Activated CD8-positive, alpha-beta memory T cell treated with anti-CD3 and anti-CD28 coated beads, Interleukin-2, amount 50 U/mL, for 24 hours (primary cell): ENCODE data around the gene FREM2.

Source experiments
- DNase-seq: peaks from one replicate; pipeline ENCODE4 v3.0.0-alpha.2; 2020; ENCODE audit errors: extremely low read depth

Gene FREM2

GRCh38 chr13:38759390-38759789 lies 72.5 kb downstream of the FREM2 start:
- no peak for DNase-seq

DNA sequence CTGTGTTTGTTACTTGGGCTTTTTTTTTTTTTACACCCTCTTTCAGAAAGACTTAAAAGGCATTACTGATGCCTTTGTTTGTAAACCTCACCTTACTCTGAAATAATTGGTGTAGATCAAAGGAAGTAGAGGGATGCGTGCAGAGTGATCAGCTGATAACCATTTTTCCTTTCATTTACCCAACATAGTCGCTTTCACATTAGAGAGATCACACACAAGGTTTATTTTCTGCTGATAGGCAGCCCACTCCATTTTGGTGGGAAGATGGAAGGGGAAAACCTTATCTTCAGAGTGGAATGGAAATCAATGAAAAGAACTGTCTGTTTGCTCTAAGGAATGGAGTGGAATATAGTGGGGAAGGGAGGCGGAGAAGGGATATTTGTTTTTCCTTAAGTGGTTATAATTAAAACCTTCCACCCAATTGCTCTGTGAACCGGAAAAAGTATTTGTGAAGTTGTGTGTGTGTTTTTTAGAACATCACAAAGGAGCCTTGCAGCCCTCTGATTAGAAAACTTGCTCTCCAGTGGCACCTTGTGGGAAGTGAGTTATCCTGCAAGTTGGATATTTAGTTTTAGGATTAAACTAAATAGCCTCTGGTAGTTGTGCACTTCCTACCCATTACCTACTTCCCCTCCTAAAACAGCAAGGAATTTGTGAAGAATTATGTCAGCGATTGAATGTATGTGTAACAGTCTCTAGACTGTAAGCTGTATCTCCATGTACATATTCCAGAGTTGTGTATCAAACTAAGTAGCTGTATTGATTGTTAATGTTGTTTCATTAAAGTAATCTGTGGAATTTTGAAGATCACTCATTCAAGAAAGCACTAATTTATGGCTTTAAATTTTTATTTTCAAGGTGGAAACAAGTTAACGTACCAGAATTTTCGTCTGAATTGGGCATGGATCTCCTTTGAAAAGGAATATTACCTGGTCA lies 76.8 kb downstream of the FREM2 start:
- no peak for DNase-seq

- no peak for DNase-seq
Observed at GRCh38 chr13:38766799-38767198, 79.9 kb downstream of the FREM2 start.

DNA sequence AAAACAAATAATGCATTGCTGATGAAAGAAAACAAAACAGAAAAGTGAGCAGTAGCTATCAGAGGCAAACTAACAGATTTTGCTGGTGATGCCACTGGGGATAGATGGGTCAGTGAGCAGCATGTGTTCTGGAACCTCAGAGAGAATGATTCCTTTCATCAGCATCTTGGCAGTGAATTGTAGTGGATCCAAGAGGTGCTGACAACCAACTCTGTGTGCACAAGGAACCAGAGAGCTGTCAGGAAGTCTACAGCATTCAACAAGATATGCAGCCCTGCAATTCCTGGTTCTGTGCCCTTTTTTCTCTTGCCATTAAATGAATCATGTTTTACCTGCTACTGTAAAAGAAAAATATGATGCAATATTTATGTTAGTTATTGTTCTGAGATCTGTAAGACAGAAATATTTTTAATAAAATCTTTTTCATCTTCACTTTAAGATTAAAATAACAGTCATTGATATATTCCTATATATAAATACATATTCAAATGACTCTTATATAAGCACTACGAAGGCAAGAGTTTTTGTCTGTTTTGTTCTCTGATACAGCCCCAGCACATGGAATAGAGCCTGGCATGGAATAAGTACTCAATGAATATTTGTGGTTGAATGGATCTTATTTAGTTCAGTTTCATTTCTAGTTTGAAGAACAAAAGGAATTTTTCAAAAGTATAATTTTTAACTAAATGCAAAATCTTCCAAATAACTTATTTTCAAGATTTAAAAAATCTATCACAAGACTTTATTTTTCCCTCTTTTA lies 80.8 kb downstream of the FREM2 start:
- DNase-seq: no peak

- no peak for DNase-seq
Observed at GRCh38 chr13:38769526-38769925, 82.6 kb downstream of the FREM2 start.

GRCh38 chr13:38775085-38775484 lies 88.2 kb downstream of the FREM2 start:
- DNase-seq: no peak

GRCh38 chr13:38777347-38778119 lies 90.7 kb downstream of the FREM2 start:
- no peak for DNase-seq

DNA sequence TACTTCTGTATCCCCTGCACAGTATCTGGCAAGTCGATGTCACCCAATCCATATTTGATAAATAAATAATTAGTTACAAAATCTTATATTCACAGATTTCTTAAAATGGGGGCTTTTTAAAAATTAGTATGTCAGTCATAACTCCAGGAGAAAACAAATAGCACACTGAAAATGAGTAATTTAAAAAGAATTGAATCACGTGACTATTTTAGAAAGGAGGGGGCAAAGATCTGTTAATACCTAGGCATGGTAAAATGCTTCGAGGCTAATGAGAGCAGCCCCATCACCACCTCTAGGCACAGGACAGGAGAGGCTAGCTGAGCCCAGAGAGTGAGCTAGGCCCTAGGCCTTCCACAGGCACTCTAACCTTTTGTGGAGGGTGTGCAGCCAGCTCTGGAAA lies 94.7 kb downstream of the FREM2 start:
- no peak for DNase-seq

GRCh38 chr13:38784036-38784880 lies 97.4 kb downstream of the FREM2 start:
- DNase-seq: no peak

DNA sequence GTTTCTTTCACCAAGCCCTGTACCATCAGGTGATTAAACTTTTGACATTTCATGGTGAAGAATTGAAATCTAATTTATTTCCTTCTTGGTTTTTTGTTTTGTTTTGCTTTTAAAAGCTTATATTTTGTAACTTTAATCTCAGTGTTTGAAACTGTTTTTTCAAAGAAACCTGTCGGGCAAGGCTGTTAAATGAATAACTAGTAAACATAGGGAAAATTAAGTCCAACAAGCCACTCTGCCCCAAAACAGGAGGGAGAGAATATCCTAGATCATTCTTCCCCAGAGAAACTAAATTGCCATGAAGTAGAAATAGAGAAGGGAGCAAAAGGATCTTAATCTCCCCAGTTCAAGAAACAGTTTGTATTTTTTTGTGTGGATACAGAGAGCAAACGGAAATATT lies 98.2 kb downstream of the FREM2 start:
- DNase-seq: no peak

DNA sequence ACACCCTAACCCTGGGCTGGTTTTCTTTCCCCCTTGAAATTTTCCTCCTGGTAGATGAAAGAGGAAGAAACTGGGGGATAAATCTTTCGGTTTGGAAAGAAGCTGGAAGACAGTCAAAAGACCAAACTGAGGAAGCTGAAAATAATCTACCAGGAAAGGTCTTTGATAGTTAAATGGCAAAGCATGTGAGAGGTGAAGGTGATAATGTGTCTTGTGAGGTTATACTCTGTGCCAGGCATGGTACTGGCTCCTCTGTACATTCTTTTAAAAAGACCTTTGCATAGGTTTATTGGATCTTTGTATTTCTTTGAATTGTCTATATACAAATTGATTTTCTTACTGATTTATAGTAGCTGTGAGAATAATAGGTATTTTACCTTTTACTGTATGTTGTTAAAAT lies 98.6 kb downstream of the FREM2 start:
- no peak for DNase-seq

DNA sequence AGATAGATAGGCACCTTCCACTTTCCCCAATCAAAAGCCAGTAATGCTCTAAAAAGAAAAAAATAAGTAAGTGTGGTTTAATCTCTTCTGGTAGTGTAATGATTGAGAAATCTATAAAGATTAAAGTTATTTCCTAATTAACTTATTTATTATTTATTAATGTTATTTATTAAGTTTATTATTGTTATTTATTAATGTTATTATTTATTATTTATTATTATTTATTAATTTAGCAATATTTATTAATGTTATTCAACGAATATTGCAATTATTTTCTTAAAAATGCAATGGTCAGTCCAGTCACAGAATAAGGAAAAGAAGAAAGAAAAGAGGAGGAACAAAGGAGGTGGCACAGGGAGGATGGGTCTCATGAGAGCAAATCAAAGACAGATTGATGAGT lies 100.7 kb downstream of the FREM2 start:
- no peak for DNase-seq

GRCh38 chr13:38796890-38797289 lies 110.0 kb downstream of the FREM2 start:
- DNase-seq: no peak

DNA sequence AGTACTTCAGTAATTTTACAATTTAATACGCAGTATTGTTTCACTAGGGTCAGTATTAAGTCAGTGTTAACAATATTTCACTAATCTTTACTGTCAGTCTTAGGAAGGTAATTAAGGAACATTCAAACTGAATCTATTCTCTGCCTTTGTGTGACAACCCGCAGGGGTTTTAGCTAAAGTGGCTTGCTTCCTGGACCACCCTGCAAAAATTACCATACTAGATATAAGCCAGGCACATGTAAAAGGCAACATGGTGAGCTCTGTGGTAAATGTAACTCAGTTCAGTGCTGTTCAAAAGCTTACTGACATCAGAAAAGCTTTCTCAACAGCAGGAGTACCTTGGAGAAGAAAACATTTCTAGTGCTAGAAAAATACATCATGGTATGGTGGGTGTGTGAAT lies 116.7 kb downstream of the FREM2 start:
- no peak for DNase-seq

DNA sequence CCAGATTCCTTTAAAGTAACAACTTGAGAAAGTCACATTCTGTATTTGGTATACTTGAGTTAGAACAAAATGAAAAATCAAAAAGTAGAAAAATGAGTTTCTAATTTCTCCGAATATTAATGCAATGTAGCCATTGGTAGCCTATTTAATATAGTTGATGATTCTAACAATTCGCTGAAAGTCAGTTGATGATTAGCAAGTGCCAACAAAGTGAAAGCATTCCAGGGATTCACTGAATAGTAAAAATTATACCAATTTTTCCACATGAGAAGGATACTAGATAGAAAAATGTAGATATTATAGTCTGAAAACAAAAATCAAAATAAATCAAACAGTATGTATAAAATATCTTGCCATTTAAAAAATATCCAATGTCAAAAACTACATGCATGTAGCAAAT lies 117.2 kb downstream of the FREM2 start:
- no peak for DNase-seq

GRCh38 chr13:38804536-38804935 lies 117.7 kb downstream of the FREM2 start:
- DNase-seq: no peak

DNA sequence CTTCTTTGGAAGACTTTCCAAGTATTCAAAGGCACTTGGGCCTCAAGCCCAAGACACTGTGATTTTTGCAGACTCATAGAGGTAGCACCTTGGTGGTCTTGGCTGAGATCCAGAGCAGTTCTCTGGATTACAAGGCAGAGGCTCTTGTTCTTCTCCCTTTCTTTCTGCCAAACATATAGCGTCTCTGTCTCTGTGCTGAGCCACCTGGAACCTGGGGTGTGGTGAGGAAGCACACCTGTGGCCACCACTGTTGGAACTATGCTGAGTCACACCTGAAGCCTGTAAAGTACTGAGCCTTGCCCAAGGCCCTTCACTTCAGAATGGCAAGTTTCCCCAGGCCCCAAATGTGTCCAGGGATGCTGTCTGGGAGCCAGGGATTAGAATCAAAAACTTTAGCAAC lies 127.5 kb downstream of the FREM2 start:
- DNase-seq: no peak

DNA sequence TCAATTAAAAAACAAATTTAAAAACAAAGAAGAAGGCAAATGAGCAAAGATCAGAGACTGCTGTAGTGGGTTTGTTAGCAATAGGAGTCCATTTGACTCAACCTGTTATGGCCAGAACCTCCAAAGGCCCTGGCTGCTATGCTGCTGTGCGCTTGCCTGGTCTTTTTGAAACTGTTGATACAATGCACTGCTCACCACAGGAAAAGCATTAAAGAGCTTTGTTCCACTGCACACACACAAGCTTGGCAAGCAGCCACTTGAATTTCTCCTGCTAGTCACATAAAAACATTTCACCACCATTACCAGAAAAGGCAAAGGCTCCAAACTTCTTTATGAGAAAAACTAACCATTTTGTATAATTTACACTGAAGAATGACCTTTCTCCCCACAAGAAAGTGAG lies 132.2 kb downstream of the FREM2 start:
- no peak for DNase-seq

- DNase-seq: no peak
Observed at GRCh38 chr13:38819596-38819995, 132.7 kb downstream of the FREM2 start.

GRCh38 chr13:38821770-38822551 lies 135.1 kb downstream of the FREM2 start:
- no peak for DNase-seq

- DNase-seq: no peak
Observed at GRCh38 chr13:38824342-38824741, 137.5 kb downstream of the FREM2 start.
